A673 (cell line): ENCODE measurements around the gene LARGE1. TPM values are rescaled to one million over a fixed set of nuclear protein-coding genes. Genes with fewer than 3 reads are reported as not detected.

Source experiments
- BruUV-seq: library from RNA; stranded (reverse); fragments of 400-500 nt; replicated peaks from 2 replicates; lab custom pipeline; 2021; lab: Mats Ljungman, UMichigan
- CTCF ChIA-PET: fragments of 300-600 bp; sonication (Branson Sonifier 250); formaldehyde crosslinking; loops from one replicate; lab custom pipeline; 2022; ENCODE audit warnings: antibody characterized with exemption; lab: Charles Lee
- POLR2A ChIA-PET: fragments of 300-600 bp; sonication (Branson Sonifier 250); formaldehyde crosslinking; loops from one replicate; lab custom pipeline; 2022; ENCODE audit warnings: antibody characterized with exemption; ENCODE audit not compliant: low non-redundant PET; lab: Charles Lee
- DNase-seq: peaks from one replicate; pipeline ENCODE4 v3.0.0-alpha.2; 2015; ENCODE audit warnings: low spot score
- H3K27ac ChIP-seq: fragments of 200-600 bp; sonication (generic); 2 replicates; pipeline ENCODE4 v1.5.1; 2016; ENCODE audit warnings: mixed run types, low read depth, mild to moderate bottlenecking, mixed read lengths, antibody characterized with exemption, low read length; ENCODE audit not compliant: poor library complexity, severe bottlenecking
- H3K27me3 ChIP-seq: fragments of 200-600 bp; sonication (generic); replicated peaks from 2 replicates; pipeline ENCODE4 v1.6.1; 2017; ENCODE audit warnings: mixed run types, low read depth, mild to moderate bottlenecking, mixed read lengths, antibody characterized with exemption, low read length; ENCODE audit not compliant: insufficient read depth, poor library complexity
- H3K36me3 ChIP-seq: fragments of 200-600 bp; sonication (generic); 2 replicates; pipeline ENCODE4 v1.6.1; 2016; ENCODE audit warnings: mixed run types, mild to moderate bottlenecking, mixed read lengths, antibody characterized with exemption, low read length; ENCODE audit not compliant: insufficient read depth, poor library complexity, severe bottlenecking
- H3K4me1 ChIP-seq: fragments of 200-600 bp; sonication (generic); 2 replicates; pipeline ENCODE4 v1.6.1; 2017; ENCODE audit warnings: mixed run types, mild to moderate bottlenecking, mixed read lengths, antibody characterized with exemption, low read length; ENCODE audit not compliant: insufficient read depth, poor library complexity, severe bottlenecking
- H3K4me3 ChIP-seq: fragments of 200-600 bp; sonication (generic); 2 replicates; pipeline ENCODE4 v1.5.1; 2016; ENCODE audit warnings: low read depth, mixed run types, mild to moderate bottlenecking, mixed read lengths, low read length; ENCODE audit not compliant: poor library complexity, severe bottlenecking
- H3K9me3 ChIP-seq: fragments of 200-600 bp; sonication (generic); 2 replicates; pipeline ENCODE4 v1.6.1; 2016; ENCODE audit warnings: mixed run types, low read depth, mild to moderate bottlenecking, mixed read lengths, antibody characterized with exemption, low read length; ENCODE audit not compliant: poor library complexity, severe bottlenecking
- CTCF ChIP-seq: fragments of 300-800, 200-600 bp; sonication (generic); conservative IDR thresholded peaks from 2 replicates; pipeline ENCODE4 v1.5.1; 2017; ENCODE audit warnings: low read depth, mild to moderate bottlenecking, antibody characterized with exemption, low read length, moderate library complexity, mixed read lengths
- EZH2 ChIP-seq: fragments of 200-600 bp; sonication (generic); IDR thresholded peaks from 2 replicates; pipeline ENCODE4 v1.6.1; 2017; ENCODE audit warnings: borderline replicate concordance, low read depth, mild to moderate bottlenecking, mixed read lengths, antibody characterized with exemption, low read length; ENCODE audit not compliant: poor library complexity, severe bottlenecking
- intact Hi-C: fragments of 100-400 bp; cut with micrococcal nuclease; formaldehyde crosslinking; loops from one replicate; pipeline ENCODE4 v1.10.0; 2022; ENCODE audit not compliant: unreplicated experiment
- total RNA-seq: library from RNA; stranded (reverse); gene quantifications from 2 replicates; pipeline ENCODE4 v1.2.3, GENCODE V29; 2021

LARGE1 gene
- total RNA-seq, 1 experiment from 2014 or later, result not detected

DNA sequence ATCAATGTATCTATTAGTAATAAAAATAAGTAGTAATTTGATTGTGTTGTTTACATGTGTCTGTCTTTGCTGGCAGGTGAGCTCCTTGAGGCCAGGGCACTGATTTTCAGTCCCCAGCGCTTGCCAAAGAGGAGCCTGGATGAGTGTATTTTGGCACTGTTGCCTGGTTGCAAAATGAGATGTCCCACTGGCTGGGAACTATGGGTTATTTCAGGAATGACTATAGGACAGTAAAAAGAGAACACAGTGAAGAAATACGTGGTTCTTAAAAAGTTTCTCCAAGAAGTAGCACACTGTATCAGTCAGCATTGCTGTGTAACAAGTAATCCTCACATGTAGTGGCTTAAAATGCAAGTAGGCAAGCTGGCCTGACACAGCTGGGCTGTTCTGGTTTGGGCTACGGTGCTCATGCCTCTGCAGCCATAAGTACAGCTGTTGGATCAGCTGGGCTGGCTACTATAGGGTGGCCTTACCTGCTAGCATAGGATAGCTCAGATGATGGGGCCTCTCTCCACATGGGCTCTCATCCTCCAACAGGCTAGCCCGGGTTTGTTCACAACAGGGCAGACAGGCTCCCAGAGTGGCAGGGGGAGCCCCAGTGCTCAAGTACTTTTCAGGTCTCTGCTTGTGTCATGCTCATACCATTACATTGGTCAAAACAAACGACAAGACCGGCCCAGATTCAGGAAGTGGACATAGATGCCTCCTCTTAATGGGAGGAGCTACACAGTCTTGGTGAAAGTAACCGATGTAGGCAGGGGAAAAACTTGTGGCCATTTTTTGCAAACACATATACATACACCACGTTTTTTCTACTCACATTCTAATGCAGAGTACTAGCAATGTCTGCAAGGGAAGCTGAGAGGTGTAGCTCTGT lies 399.1 kb downstream of the LARGE1 start:
- no peaks in the 10 kb centered on the region for H3K4me1 ChIP-seq
- no TSS peak for BruUV-seq
- POLR2A ChIA-PET, result no interaction called here

GRCh38 chr22:33519974-33520903 lies 400.0 kb downstream of the LARGE1 start:
- H3K9me3 ChIP-seq, result no peaks in the 10 kb centered on the region
- CTCF ChIA-PET, result no interaction called here
- no TSS peak for BruUV-seq
- H3K27me3 ChIP-seq, result no peaks in the 10 kb centered on the region
- H3K27ac ChIP-seq, result no peak overlapping the region
- no peaks in the 10 kb centered on the region for H3K36me3 ChIP-seq
- POLR2A ChIA-PET, result no interaction called here
- intact Hi-C loops, result loop anchor here (10.0 kb wide), 1 partner anchor 1505 kb away; no protein-coding TSS in a partner anchor
- TF ChIP-seq EZH2 (no peak), CTCF (no peak)
- DNase-seq, result no peak
- no peaks in the 10 kb centered on the region for H3K4me1 ChIP-seq
- no peak overlapping the region for H3K4me3 ChIP-seq

More for the DNA sequence above, 399.1 kb downstream of the LARGE1 start:
- H3K9me3 ChIP-seq, result no peaks in the 10 kb centered on the region
- DNase-seq, result no peak
- no peak overlapping the region for H3K27ac ChIP-seq
- intact Hi-C loops, result no loop called here
- no peaks in the 10 kb centered on the region for H3K27me3 ChIP-seq
- H3K36me3 ChIP-seq, result no peaks in the 10 kb centered on the region
- no peak overlapping the region for H3K4me3 ChIP-seq
- CTCF ChIA-PET, result no interaction called here
- TF ChIP-seq CTCF, result no peak
- no peak for TF ChIP-seq EZH2
